Activated CD4-positive, alpha-beta T cell treated with anti-CD3 and anti-CD28 coated beads, Interleukin-2, amount 50 U/mL, for 16 hours (primary cell): ENCODE measurements around the gene BICC1.

Source experiments
- DNase-seq: peaks from one replicate; pipeline ENCODE4 v3.0.0-alpha.2; 2020

Gene BICC1

DNA sequence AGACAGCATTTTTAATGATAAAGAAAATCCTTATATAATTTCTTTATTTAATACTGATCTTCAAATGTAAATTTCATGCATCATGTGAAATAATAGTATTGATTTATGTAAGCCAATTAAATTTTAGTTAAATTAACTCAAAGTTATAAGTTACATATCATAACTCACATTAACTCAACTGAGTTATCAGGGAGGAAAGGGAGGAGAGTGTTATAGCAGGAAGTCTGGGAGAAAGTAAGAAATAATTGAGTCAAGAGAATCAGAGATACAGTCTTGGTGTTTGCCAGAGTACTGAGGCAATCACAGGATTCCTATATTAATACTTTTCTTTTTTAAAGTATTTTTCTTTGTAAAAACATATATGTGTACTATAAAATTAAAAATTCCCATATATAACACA is 4.0 kb downstream of the BICC1 start:
- DNase-seq: no peak

DNA sequence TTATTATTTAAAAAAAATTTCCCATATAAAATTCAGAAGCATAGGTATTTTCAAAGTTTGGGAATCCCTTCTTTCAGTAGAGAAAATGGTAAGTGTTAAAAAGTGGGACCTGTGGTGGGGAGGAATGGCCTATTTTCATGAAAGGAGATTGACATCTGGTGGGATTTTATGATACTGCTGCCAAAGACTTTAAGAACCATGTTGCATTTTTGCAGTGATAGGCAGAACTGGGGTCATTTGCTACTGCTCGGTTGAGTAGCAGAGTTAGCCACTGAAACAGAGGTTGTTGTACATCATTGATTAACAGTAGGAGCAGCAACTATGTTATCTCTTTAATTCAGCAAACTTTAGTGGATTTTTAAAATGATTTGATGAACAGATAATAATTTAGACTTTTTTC is 4.4 kb downstream of the BICC1 start:
- DNase-seq: no peak

DNA sequence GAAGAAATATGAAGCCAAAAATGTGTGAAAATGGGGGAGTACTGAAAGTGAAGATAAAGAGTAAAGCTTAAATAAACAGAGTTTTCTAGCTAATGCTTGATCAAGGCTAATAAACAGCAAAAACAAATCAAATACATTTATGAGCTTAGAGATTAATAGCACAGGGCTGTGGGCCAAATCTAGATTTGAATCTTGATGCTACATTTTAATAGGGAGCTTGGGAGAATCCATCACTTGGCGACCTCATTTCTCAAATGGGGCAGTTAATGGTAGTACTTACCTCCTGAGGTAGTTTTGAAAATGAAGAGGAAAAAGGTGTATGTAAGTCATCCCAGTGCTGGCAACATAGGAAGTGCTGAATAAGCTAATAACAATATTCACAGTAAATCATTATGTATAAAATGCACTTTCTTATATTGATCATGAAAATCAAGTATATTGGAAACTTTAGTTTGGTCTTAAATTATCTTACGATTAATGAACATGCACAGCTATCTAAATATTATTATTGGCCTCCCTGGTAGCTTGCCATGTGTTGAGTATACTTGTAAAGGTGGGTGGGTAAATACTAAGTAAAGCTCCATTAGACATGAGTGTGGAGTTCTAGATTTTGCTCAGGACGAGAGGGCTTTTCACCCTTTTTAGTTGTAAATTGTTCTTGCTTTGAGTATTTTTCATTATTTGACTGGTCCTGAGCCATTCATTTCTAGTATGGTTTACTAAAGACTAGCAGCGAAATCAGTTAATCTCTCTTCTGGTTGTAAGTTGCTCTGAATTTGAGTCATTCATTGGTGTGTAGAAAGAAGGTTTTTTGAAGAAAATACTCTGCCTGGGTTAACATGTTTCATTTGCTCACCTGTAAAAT is 5.1 kb downstream of the BICC1 start:
- DNase-seq: peak; percentile 72

DNA sequence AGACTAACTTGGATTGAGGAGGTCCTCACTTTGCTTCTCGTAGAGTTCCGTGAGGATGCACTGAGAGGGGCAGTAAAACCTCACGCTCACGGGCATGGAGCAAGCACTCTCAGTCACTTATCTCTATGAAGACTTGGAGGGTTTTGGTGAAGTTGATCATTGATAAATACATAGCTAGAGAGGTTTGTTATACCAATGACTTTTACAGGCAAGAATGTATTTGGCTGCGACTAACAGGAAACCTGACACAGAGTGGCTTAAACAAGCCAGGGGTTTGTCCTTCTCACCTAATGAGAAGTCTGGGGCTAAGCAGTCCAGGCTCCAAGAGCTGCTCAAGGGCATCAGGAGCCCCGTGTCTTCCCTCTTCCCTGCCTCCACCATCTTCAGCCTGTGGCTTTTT is 6.1 kb downstream of the BICC1 start:
- no peak for DNase-seq

DNA sequence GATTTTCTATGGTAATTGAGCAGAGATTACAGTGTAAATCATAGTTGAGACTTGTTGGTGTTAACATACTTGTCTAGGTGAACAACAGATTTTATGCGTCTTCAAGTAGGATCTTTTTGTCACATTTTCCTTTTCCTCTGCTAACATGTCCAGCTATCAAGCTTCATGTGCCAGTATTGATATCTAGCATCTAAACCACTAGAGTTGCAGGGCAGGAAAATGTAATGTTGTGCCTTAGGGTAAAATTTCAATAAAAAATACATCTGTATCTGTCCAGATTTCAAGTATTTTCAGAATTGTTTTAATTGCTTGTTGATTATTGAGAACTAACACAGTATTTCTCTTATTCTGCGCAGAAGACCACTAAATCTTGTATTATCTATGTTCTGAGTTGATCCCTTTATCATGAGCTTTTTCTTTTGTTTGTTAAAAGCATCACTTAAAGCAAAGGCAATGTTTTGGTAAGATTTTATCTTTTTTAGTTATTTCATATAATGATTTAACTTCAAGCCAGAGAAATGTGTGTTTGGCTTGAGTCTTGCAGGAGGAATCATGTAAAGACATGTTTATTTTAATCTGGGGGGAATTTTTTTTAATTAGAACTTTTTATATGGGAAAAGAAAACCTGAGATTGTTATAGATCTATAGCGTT is 16.5 kb downstream of the BICC1 start:
- DNase-seq: no peak

DNA sequence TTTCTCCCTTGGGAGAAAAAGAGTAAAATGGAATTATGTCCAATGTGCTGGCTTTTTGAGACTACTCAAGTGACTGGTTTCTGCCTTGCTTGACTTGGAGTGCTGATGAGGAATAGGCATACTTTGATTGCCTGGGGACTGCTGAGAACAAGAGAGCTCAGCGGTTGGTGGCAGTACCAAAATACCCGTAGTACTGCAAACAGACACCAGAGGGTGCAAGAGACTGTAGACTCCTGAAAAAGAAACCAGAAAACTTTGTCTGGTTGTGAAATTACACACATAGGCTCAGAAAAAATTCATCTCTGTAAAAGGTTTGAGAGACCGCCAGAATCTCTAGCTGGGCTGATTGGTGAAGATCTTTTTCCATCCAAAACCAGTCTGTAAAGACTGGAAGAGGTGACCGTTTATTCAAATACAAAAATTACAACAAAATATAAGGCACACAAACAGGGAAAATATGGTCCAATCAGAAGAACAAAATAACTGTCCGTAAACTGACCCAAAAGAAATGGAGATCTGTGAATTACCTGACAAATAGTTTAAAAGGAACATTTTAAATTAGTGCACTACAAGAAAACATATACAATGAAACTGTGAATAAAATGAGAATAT is 18.5 kb downstream of the BICC1 start:
- DNase-seq: peak; percentile 74

DNA sequence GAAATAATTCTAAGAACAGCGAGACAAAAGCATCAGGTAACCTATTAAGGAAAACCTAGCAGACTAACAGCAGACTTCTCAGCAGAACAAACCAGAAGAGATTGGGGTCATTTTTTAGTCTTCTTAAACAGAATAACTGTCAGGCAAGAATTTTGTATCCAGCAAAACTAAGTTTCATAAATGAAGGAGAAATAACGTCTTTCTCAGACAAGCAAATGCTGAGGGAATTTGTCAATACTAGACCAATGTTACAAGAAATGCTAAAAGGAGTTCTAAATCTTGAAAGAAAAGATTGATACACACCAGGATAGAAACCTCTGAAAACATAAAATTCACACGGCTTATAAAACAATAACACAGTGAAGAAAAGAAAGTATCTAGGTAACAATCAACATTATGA is 22.6 kb downstream of the BICC1 start:
- DNase-seq: no peak

DNA sequence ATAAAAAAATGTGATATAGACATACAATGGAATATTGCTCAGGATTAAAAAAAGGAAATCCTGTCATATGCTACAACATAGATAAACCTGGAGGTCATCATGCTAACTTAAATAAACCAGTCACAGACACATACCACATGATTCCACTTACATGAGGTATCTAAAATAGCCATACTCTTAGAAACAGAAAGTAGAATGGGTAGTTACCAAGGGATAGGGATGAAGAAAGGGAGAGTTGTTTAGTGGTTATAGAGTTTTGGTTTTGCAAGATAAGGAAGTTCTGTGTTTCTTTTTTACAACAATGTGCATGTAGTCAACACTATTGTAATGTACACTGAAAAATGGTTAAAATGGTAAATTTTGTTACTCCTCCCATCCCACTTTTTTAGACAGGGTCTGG is 30.5 kb downstream of the BICC1 start:
- no peak for DNase-seq

DNA sequence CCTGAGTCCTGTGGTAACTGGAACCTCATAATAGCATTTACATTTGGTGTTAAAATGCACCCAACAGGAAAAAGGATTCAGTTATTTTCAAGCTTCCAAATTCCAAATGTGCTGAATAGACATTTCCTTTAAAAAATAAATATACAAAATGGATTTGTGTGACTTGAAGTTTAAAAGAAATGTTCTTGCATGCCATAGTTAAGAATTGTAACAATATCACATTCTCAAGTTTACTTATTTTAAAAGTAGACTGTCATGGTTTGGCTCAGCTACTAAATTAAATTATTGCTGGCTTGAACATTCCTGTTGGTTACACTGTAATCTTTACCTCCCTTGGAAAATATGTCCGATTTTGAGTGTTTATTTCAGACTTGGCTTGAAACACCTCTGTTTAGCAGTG is 31.5 kb downstream of the BICC1 start:
- no peak for DNase-seq

DNA sequence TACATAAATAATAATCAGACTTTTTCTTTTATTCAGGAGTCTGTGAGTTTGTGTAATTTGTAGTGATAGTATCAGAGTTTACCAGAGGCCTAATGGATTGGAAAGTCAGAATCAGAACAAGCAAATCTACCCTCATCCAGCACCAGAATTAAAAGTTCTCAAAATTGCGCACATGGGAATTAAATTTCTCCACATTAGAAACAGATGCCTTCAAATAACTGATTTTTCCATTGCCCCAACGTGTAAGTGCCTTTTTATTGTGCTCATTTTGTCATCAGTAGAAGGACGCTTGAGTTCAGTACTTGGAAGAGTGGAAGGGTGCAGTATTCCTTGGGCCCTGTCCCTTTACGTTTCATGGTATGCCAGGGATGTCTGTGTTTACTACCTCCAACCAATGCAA is 32.8 kb downstream of the BICC1 start:
- DNase-seq: no peak

DNA sequence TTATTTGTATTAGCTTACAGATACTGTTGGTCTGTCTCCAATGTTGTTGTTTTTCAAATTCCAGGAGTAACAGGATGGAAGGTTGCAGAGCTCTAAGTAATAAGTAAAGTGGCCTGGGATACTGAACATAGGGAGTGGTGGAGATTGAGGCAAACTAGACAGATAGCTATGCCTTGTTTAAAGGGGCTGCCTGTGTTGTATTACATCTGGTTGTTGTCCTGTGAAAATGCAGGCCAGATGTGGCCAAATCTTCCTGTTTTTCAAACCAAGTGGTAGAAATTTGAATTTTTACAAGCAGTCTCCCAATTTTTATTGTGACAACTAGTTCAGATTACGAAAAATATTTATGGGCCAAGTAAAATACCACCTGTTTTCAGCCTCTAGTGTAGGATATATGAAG is 33.5 kb downstream of the BICC1 start:
- DNase-seq: no peak

DNA sequence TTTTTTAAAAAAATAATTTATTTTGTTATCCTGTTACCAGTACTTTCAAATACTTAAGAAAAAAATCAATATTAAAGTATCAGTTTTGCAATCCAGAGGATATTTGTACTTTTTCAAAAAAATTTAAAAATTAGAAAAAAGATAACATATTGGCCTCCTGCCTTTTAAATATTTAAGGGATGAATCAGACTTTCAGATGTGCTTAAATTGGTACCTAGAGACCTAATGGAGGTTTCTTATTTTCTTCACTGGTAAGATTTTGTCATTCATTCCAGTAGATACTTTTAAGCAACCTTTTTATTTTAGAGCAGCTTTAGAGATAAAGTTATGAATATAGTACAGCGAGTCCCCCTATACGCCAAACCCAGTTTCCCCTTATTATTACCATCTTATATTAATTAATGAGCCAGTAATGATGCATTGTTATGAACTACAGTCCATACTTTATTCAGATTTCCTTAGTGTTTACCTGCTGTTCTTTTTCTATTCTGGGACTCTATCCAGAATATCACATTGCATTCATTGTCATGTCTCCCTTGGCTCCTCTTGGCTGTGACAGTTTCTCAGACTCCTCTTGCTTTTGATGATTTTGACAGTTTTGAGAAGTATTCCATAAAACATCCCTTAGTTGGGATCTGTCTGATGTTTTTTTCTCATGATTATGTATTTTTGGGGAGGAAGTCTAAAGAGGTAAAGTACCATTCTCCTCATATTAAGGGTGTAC is 34.2 kb downstream of the BICC1 start:
- no peak for DNase-seq

DNA sequence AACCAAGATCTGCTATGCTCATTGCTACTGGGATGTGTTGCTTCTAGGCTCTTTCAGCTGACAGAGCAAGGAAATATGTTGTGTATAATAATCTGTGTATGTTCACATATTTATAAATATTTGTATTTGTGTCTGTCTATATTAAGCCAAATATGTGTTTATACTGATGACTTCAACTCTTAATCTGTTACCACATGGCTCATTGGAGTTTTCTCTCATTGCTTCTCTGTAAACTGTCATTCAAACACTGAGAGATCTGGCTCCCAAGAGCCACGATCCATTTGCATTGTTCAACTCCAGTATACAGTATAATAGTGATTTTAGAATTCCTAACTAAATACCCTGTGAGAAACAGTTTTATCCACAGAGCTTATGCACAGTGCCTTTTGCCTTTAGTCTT is 35.3 kb downstream of the BICC1 start:
- no peak for DNase-seq

DNA sequence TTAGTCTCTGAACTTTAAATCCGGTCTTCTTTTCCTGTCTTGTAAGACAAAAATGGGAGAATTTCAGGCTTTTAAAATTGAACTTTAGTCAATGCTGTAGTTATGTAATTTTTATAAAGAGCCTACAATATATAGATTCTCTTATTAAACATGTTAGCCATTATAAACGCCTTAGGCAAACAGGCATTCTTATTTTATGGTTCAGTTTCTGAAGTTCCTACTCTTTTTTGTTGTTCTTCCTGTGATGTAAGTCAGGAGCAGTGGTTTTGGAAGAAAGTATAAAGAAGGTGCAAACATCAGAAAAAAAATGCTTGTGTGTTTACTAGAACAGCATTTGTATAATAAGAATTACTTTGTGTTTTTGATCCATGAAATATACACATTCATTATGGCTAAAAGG is 41.6 kb downstream of the BICC1 start:
- DNase-seq: no peak

DNA sequence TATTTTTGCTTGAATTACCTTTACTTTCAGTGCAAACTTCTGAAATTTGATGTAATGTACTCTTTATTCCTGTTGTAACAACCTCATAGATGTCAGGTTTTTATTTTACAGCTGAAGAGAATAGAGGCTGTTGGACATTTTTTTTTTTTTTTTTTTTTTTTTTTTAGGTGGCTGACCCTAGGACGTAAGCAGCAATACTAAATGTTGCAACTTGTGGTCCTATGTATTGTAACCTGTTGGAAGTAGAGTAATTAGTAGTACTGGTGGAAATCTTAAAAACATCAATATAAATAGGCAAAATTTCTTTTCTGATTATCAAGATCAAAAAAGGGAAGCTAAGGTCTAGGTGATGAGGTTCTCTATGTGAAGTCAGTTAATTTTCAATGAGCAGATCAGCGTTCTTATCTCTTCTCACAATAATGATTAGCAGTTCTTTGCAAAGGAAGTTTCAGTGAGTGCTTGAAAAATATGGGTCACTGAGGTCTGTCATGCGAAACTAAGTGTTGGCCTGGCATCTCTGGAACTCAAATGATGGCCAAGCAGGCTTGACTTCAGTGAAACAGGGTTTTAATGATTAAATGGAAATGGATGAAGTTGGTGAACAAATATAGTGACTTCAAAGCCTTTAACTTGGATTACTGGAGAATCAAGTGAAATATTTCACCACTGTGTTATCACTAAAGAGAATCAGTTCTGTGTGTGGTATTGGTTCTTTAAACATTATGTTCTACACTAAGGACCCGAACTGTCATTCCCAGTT is 42.7 kb downstream of the BICC1 start:
- DNase-seq: no peak

DNA sequence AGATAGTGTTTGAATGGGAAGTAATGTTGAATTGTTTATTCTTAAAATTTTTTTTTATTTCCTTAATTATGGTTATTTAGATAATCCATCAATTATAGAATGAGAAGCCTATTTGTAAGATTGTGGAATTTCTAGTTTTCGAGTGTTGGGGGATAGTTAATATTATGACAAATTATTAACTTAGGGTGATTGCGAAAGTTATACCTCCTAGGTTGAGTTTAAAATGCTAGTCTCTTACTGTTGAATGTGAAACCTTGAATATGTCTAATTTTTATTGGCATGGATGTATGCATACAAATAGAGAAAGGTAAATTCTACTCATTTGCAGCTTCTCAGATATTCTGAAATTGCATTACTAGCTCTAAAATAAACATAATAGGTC is 43.2 kb downstream of the BICC1 start:
- no peak for DNase-seq

DNA sequence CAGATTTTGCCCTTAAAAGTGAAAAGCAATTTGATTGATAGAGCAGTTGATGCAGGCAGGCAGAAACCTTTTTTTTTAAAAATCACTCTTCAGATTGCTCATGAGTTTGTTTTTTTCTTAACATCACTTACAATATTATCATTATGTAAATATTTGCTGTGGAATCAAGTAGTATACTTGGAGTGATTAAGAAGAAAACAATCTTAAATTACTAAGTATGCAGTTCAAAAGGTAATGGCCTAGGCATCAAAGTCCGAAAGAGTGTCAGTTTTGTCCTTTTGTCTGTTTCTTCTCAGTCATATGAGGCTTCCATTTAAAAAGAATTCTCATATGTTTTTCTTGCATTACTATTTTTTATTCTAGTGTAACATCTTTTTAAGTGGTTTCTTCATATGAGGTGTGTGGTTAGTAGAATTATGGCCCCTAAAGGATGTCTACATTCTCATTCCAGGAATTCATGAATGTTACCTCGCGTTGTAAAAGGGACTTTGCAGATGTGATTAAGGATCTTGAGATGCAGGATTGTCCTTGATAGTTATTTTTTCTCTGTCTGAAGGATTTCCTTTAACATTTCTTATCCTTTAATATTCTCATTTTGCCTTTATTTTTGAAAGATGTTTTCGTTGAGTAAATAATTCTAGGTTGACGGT is 44.0 kb downstream of the BICC1 start:
- no peak for DNase-seq

DNA sequence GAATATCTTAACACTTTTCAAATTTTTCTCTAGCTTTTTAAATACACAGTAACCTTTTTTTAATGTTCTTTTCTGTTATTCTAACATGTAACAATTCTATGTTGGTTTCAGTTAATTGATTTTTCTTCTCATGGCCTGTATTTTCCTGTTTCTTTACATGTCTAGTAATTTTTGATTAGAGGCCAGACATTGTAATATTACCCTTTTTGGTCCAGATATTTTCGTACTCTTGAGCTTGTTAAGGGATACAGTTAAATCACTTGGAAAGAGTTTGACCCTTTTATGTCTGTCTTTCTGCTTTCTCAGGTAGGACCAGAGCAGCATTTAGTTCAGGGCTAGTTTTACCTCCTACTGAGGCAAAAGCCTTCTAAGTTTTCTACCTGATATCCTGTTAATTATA is 45.0 kb downstream of the BICC1 start:
- no peak for DNase-seq

DNA sequence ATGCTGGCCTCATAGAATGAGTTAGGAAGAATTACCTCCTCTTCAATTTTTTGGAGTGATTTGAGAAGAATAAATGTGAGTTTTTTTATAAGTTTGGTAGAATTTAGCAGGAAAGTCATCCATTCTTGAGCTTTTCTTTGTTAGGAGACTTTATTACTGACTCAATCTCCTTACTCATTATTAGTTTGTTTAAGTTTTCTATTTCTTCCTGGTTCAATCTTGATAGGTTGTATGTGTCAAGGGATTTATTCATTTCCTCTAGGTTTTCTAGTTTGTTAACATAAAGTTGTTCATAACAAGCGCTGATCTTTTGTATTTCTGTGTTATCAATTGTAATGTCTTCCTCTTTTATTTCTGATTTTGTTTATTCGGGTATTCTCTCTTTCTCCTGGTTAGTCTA is 47.4 kb downstream of the BICC1 start:
- no peak for DNase-seq

DNA sequence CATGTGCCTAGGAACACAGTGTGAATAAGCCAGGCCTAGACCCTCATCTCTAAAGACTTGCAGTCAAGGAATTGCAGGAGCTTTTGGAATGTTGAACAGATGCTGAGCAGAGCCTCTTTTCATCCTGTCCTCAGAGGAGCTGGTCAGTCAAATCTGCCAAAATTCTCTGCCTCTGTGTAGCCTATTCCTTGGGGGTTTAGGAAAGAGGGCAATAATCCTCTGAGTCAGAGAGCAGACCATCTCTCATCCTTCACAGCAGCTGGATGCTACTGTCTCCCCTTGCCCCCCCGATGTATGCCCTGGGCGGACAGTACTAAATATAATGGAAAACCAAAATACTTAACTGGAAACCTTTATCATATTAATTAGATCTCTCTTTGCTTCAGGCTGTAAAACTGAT is 52.6 kb downstream of the BICC1 start:
- DNase-seq: no peak

DNA sequence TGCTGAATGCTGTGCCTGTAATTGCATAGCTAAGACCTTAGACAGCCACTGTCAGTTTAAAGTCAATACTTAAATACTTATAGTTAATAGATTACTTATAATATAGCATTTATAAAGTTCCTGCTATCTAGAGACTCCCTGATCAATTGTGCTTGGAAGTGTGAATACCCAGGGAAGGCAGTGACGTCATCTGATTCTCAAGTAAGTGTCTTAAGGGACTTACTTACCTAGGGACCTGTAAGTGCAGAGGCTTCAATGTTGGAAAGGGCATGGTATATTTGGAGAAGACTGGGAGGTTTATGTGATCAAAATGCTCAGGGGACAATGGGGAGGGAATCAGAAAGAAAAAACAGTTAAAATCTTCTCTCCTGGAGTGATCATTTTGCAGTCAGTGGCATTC is 55.0 kb downstream of the BICC1 start:
- no peak for DNase-seq

DNA sequence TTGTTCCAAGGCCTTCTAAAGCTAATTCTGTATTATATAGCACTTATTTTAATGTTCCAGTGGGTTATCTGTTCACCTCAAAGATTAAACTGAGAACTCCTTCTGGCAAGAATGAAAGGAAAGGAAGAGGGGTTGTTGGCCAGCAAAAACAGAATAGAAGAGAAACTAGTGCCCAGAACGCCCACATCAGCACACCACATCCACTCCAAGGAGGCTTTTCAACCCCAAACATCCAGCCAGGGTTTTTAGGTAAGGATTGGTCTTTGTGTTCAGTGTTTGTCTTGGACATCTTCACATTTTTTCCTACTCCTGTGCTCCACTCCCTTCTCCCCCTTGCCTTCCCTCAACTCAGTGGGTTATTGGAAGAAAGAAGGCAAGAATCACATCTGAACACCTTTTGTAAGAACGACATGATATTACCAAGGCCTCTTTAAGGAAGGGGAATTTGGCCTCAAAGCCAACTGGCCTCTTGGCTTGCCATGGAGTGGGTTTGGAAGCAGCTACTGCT is 55.8 kb downstream of the BICC1 start:
- no peak for DNase-seq
